Activated naive CD4-positive, alpha-beta T cell treated with anti-CD3 and anti-CD28 coated beads for 36 hours (primary cell): ENCODE data around the gene FUS. TPM values are rescaled to one million over a fixed set of nuclear protein-coding genes. Genes with fewer than 3 reads are reported as not detected.

Source experiments
- CTCF ChIA-PET: fragments of 350-600 bp; sonication (Branson Sonifier 250); formaldehyde crosslinking; loops from one replicate; lab custom pipeline; 2021; ENCODE audit warnings: antibody characterized with exemption; lab: Charles Lee
- DNase-seq: peaks from one replicate; pipeline ENCODE4 v3.0.0-alpha.2; 2020
- H3K27ac Mint-ChIP-seq: one replicate; pipeline ENCODE4 v1.8.0; 2021; ENCODE audit warnings: mild to moderate bottlenecking, mixed read lengths
- H3K27me3 Mint-ChIP-seq: one replicate; pipeline ENCODE4 v1.8.0; 2021; ENCODE audit warnings: low read depth, mixed read lengths
- H3K36me3 Mint-ChIP-seq: one replicate; pipeline ENCODE4 v1.8.0; 2021; ENCODE audit warnings: low read depth, mixed read lengths
- H3K4me1 Mint-ChIP-seq: one replicate; pipeline ENCODE4 v1.8.0; 2021; ENCODE audit warnings: low read depth, mixed read lengths
- H3K4me3 Mint-ChIP-seq: one replicate; pipeline ENCODE4 v1.8.0; 2021; ENCODE audit warnings: mild to moderate bottlenecking, moderate library complexity, mixed read lengths
- H3K9me3 Mint-ChIP-seq: one replicate; pipeline ENCODE4 v1.8.0; 2021; ENCODE audit warnings: mixed read lengths
- intact Hi-C: fragments of 100-400 bp; cut with micrococcal nuclease; formaldehyde crosslinking; loops from one replicate; pipeline ENCODE4 v1.15.1; 2023
- total RNA-seq, 2 experiments: library from RNA; stranded (reverse); gene quantifications; one replicate each; pipeline ENCODE4 v1.2.3, GENCODE V29; 2021

Gene FUS
- total RNA-seq: 100 to 1,000 TPM; 424 to 435 TPM

GRCh38 chr16:31179747-31180459 is at the start of gene FUS:
FUS (plus strand) TSS chr16:31180139; CDS start chr16:31180215, 76 bp downstream.
- peaks cover 43% of the 10 kb centered on the region for H3K36me3 Mint-ChIP-seq

GRCh38 chr16:31130336-31130891 is 49.5 kb upstream of the FUS start:
- CTCF ChIA-PET: no interaction called here
- DNase-seq: no peak
- peaks cover 14% of the 10 kb centered on the region for H3K36me3 Mint-ChIP-seq
- H3K4me1 Mint-ChIP-seq: peaks cover 3% of the 10 kb centered on the region
- H3K27me3 Mint-ChIP-seq: no peaks in the 10 kb centered on the region
- intact Hi-C loops: no loop called here
- no peak overlapping the region for H3K4me3 Mint-ChIP-seq
- H3K9me3 Mint-ChIP-seq: no peaks in the 10 kb centered on the region
- no peak overlapping the region for H3K27ac Mint-ChIP-seq

More at GRCh38 chr16:31179747-31180459, at the start of gene FUS:
- intact Hi-C loops: loop anchor here (1.0 to 5.0 kb wide), 17 partner anchors 23 to 697 kb away; partner anchors contain the start of genes ARMC5, FBRS, KAT8 and PRR14
- H3K4me3 Mint-ChIP-seq: peak within 1 kb of the TSS; percentile 99
- H3K4me1 Mint-ChIP-seq: peaks cover 51% of the 10 kb centered on the region
- peak; percentile 92 for DNase-seq
- H3K27me3 Mint-ChIP-seq: no peaks in the 10 kb centered on the region
- H3K27ac Mint-ChIP-seq: peak within 1 kb of the TSS; percentile 100
- CTCF ChIA-PET: interaction anchor here (0.6 kb wide), 2 partner anchors 36 to 309 kb away, joined by 3 to 4 read pairs; no protein-coding TSS in a partner anchor
- peaks cover 2% of the 10 kb centered on the region for H3K9me3 Mint-ChIP-seq

GRCh38 chr16:31130899-31131298 is 49.0 kb upstream of the FUS start:
- peaks cover 14% of the 10 kb centered on the region for H3K36me3 Mint-ChIP-seq
- no peaks in the 10 kb centered on the region for H3K27me3 Mint-ChIP-seq
- CTCF ChIA-PET: no interaction called here
- H3K9me3 Mint-ChIP-seq: no peaks in the 10 kb centered on the region
- peaks cover 3% of the 10 kb centered on the region for H3K4me1 Mint-ChIP-seq
- H3K27ac Mint-ChIP-seq: no peak overlapping the region
- intact Hi-C loops: no loop called here
- no peak for DNase-seq
- H3K4me3 Mint-ChIP-seq: no peak overlapping the region

GRCh38 chr16:31131416-31131815 is 48.5 kb upstream of the FUS start:
- peaks cover 3% of the 10 kb centered on the region for H3K4me1 Mint-ChIP-seq
- H3K27ac Mint-ChIP-seq: no peak overlapping the region
- peaks cover 9% of the 10 kb centered on the region for H3K36me3 Mint-ChIP-seq
- CTCF ChIA-PET: no interaction called here
- intact Hi-C loops: no loop called here
- no peak for DNase-seq
- no peak overlapping the region for H3K4me3 Mint-ChIP-seq
- no peaks in the 10 kb centered on the region for H3K9me3 Mint-ChIP-seq
- H3K27me3 Mint-ChIP-seq: no peaks in the 10 kb centered on the region

GRCh38 chr16:31131841-31132271 is 48.1 kb upstream of the FUS start:
- H3K4me1 Mint-ChIP-seq: peaks cover 3% of the 10 kb centered on the region
- no peak for DNase-seq
- H3K27me3 Mint-ChIP-seq: no peaks in the 10 kb centered on the region
- no peak overlapping the region for H3K4me3 Mint-ChIP-seq
- no peak overlapping the region for H3K27ac Mint-ChIP-seq
- intact Hi-C loops: no loop called here
- peaks cover 9% of the 10 kb centered on the region for H3K36me3 Mint-ChIP-seq
- H3K9me3 Mint-ChIP-seq: no peaks in the 10 kb centered on the region
- CTCF ChIA-PET: no interaction called here

GRCh38 chr16:31132303-31132979 is 47.5 kb upstream of the FUS start:
- Mint-ChIP-seq H3K4me3 (no peak overlapping the region), H3K27ac (no peak overlapping the region), H3K4me1 (peaks cover 3% of the 10 kb centered on the region), H3K9me3 (no peaks in the 10 kb centered on the region), H3K36me3 (peaks cover 9% of the 10 kb centered on the region), H3K27me3 (no peaks in the 10 kb centered on the region)
- CTCF ChIA-PET: no interaction called here
- DNase-seq: no peak
- intact Hi-C loops: no loop called here

- Mint-ChIP-seq H3K27ac (no peak overlapping the region), H3K36me3 (peaks cover 5% of the 10 kb centered on the region), H3K4me3 (no peak overlapping the region), H3K9me3 (no peaks in the 10 kb centered on the region), H3K4me1 (peaks cover 3% of the 10 kb centered on the region), H3K27me3 (no peaks in the 10 kb centered on the region)
- CTCF ChIA-PET: no interaction called here
- intact Hi-C loops: no loop called here
- no peak for DNase-seq
Measured at GRCh38 chr16:31133046-31133501, 46.9 kb upstream of the FUS start.

GRCh38 chr16:31134091-31134571 is 45.8 kb upstream of the FUS start:
- CTCF ChIA-PET: no interaction called here
- H3K27me3 Mint-ChIP-seq: no peaks in the 10 kb centered on the region
- DNase-seq: no peak
- H3K4me1 Mint-ChIP-seq: no peaks in the 10 kb centered on the region
- no peak overlapping the region for H3K4me3 Mint-ChIP-seq
- no peak overlapping the region for H3K27ac Mint-ChIP-seq
- intact Hi-C loops: no loop called here
- peaks cover 5% of the 10 kb centered on the region for H3K36me3 Mint-ChIP-seq
- no peaks in the 10 kb centered on the region for H3K9me3 Mint-ChIP-seq

- H3K36me3 Mint-ChIP-seq: peaks cover 3% of the 10 kb centered on the region
- no peaks in the 10 kb centered on the region for H3K27me3 Mint-ChIP-seq
Measured at GRCh38 chr16:31134625-31135534, 45.1 kb upstream of the FUS start.

GRCh38 chr16:31135535-31136286 is 44.2 kb upstream of the FUS start, which contains the start of gene PRSS8:
PRSS8 (minus strand) TSS chr16:31135727; CDS start chr16:31135498, 229 bp downstream.
- no peak for DNase-seq
- H3K9me3 Mint-ChIP-seq: no peaks in the 10 kb centered on the region
- H3K27me3 Mint-ChIP-seq: no peaks in the 10 kb centered on the region
- no peaks in the 10 kb centered on the region for H3K4me1 Mint-ChIP-seq
- no peak within 1 kb of the TSS for H3K4me3 Mint-ChIP-seq
- H3K27ac Mint-ChIP-seq: no peak within 1 kb of the TSS
- intact Hi-C loops: no loop called here
- CTCF ChIA-PET: no interaction called here
- peaks cover 2% of the 10 kb centered on the region for H3K36me3 Mint-ChIP-seq

More at GRCh38 chr16:31134625-31135534, 45.1 kb upstream of the FUS start:
- H3K27ac Mint-ChIP-seq: no peak overlapping the region
- no peaks in the 10 kb centered on the region for H3K4me1 Mint-ChIP-seq
- no peaks in the 10 kb centered on the region for H3K9me3 Mint-ChIP-seq
- intact Hi-C loops: no loop called here
- CTCF ChIA-PET: no interaction called here
- no peak overlapping the region for H3K4me3 Mint-ChIP-seq
- no peak for DNase-seq

- H3K27me3 Mint-ChIP-seq: no peaks in the 10 kb centered on the region
- CTCF ChIA-PET: interaction anchor here (0.5 to 0.6 kb wide), 2 partner anchors 185 to 325 kb away, joined by 3 to 5 read pairs; no protein-coding TSS in a partner anchor
- no peak overlapping the region for H3K27ac Mint-ChIP-seq
- H3K36me3 Mint-ChIP-seq: no peaks in the 10 kb centered on the region
- no peaks in the 10 kb centered on the region for H3K9me3 Mint-ChIP-seq
- H3K4me1 Mint-ChIP-seq: no peaks in the 10 kb centered on the region
- no peak overlapping the region for H3K4me3 Mint-ChIP-seq
- DNase-seq: no peak
- intact Hi-C loops: no loop called here
Measured at GRCh38 chr16:31136287-31136662, 43.7 kb upstream of the FUS start.
